ENCODE data around the gene GMDS. TPM values are rescaled to one million over a fixed set of nuclear protein-coding genes. Genes with fewer than 3 reads are reported as not detected.

The GMDS gene
- total and polyA plus RNA-seq, 2 experiments from 2014 or later = 30.1 to 36.5 TPM

- TF ChIP-seq REST (IDR thresholded peaks at IDR 0.05; ENCODE audit: unreplicated experiment) (no peak), ETS1 (IDR thresholded peaks at IDR 0.05) (no peak), ZNF114 (CRISPR knock-in tag; IDR thresholded peaks at IDR 0.05) (no peak), EZH2 (IDR thresholded peaks at IDR 0.05; ENCODE audit: low read depth, unreplicated experiment) (no peak), CREB1 (CRISPR knock-in tag; IDR thresholded peaks at IDR 0.05; ENCODE audit: low read depth) (no peak), POLR2AphosphoS5 (IDR thresholded peaks at IDR 0.05; ENCODE audit: low read depth) (no peak), NANOG (IDR thresholded peaks at IDR 0.05; ENCODE audit: borderline replicate concordance) (no peak)
These were observed 498.4 kb downstream of the GMDS start (continued) for GRCh38 chr6:1747003-1747402.

- ATAC-seq = no peak
- DNase-seq (ENCODE audit: low spot score) = no peak
- no peaks in the 10 kb centered on the region for H4K20me1 ChIP-seq (replicated peaks; ENCODE audit: insufficient read depth)
- Mint-ChIP-seq H3K4me3 (no peak overlapping the region), H3K27me3 (ENCODE audit: insufficient read depth, low read depth, poor library complexity) (peaks cover 2% of the 10 kb centered on the region), H3K4me1 (peaks cover 9% of the 10 kb centered on the region), H3K36me3 (ENCODE audit: low read depth) (no peaks in the 10 kb centered on the region), H3K27ac (no peak overlapping the region), H3K9me3 (no peaks in the 10 kb centered on the region)
- no peaks in the 10 kb centered on the region for H3K79me2 ChIP-seq (replicated peaks; ENCODE audit: insufficient read depth)
- H3K9me2 ChIP-seq (ENCODE audit: insufficient read depth) = 0 out of 2 replicates have a peak, but pooled peaks cover 4% of the 10 kb centered on the region
- H3K4me3 ChIP-seq = no peak overlapping the region
- no peak overlapping the region for H3K4me2 ChIP-seq
- no peaks in the 10 kb centered on the region for H3K36me3 ChIP-seq (ENCODE audit: insufficient read depth)
- no peak overlapping the region for H3K27ac ChIP-seq (ENCODE audit: low read depth)
- no peaks in the 10 kb centered on the region for H3F3A ChIP-seq (replicated peaks; ENCODE audit: low read depth)
- H2AFZ ChIP-seq = no peak overlapping the region
- no peaks in the 10 kb centered on the region for H3K4me1 ChIP-seq (ENCODE audit: insufficient read depth)
- H3K27me3 ChIP-seq (ENCODE audit: insufficient read depth) = no peaks in the 10 kb centered on the region
- TF ChIP-seq JUNB (IDR thresholded peaks at IDR 0.05; ENCODE audit: unreplicated experiment) (no peak), ZNF114 (CRISPR knock-in tag; IDR thresholded peaks at IDR 0.05) (no peak), ETS1 (IDR thresholded peaks at IDR 0.05) (no peak), POLR2AphosphoS5 (IDR thresholded peaks at IDR 0.05; ENCODE audit: low read depth) (no peak), EZH2 (IDR thresholded peaks at IDR 0.05; ENCODE audit: low read depth, unreplicated experiment) (no peak), CTCF (conservative IDR thresholded peaks at IDR 0.05; ENCODE audit: low read depth in 2 of 2) (no peak), ZNF331 (CRISPR knock-in tag; IDR thresholded peaks at IDR 0.05; ENCODE audit: low read depth) (no peak), REST (IDR thresholded peaks at IDR 0.05; ENCODE audit: unreplicated experiment) (no peak), NANOG (IDR thresholded peaks at IDR 0.05; ENCODE audit: borderline replicate concordance) (no peak)
These were observed 499.6 kb downstream of the GMDS start for GRCh38 chr6:1745814-1746213.
